Activated T-cell treated with anti-CD3 and anti-CD28 coated beads for 48 hours (primary cell): Measurements from ENCODE around the gene BIRC7.
"Not testable (repeated sequence)": the region's sequence is repeated elsewhere in the genome, so short reads cannot be mapped to it uniquely, and the experiment has no call there.

ENCODE experiments used
- DNase-seq: peaks from one replicate; pipeline ENCODE4 v3.0.0-alpha.2; 2020; ENCODE audit warnings: low read depth

BIRC7 gene

DNA sequence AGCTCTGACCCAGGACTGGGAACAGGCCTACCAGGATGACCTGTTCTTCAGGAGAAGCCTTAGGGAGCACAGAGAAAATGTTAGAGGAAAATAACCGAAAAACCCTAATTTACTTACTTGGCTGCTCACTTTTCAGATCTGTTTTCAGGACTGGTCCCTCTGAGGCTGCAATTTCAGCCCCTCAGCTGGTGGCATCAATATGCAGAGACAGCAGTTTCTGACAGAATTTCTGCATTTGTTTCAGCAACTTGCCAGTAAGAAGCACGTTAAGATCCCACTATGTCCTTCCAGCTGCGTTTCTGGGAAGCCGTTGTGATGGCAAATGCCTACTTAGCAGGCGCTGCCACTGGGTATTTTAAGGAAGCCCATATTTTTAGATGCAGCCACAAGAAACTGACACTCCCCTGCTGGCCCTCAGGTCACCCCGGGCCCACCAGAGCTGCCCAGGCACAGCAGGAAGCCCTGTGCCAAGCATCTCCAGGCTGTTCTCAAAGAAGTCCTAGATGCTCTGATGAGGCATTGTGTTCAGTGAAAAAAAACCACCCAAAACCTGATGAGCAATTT, 27.3 kb upstream of the BIRC7 start:
- DNase-seq: no peak

DNA sequence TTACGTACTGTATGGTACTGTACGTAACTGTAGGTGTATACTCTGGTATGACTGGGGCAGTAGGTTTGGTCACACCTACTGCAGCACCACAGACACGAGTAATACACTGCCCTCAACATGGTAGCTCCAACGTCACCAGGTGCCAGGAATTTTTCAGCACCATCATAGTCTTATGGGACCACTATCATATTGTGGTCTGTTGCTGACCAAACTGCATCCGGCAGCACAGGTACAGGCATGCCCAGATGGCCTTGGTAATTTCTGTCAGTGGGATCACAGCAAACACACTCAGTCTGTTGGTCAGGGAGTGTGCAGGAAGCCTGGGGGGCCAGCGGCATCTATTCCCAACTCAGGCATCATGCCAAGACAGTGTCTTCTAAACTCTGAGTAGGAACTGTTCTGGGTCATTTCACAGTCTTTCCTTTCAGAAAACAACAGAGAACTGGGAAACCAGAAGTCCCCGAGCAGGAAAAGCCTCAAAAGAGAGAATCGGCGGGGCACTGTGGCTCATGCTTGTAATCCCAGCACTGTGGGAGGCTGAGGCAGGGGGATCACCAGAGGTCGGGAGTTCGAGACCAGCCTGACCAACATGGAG, 25.6 kb upstream of the BIRC7 start:
- DNase-seq: no peak

GRCh38 chr20:63212393-63212730, 23.3 kb upstream of the BIRC7 start:
- DNase-seq: no peak

GRCh38 chr20:63212792-63213191, 22.9 kb upstream of the BIRC7 start:
- no peak for DNase-seq

DNA sequence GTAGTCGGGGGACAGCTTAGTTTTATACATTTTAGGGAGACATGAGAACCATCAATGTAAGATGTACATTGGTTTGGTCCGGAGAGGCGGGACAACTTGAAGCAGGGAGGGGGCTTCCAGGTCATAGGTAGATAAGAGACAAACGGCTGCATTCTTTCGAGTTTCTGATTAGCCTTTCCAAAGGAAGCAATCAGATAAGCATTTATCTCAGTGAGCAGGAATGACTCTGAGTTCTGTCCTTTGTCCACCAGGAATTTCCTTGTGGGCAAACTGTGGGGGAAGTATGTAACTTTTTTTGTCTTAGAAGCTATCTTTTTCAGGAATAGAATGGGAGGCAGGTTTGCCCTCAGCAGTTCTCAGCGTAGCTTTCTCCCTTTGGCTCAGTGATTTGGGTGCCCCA, 21.2 kb upstream of the BIRC7 start:
- no peak for DNase-seq

DNA sequence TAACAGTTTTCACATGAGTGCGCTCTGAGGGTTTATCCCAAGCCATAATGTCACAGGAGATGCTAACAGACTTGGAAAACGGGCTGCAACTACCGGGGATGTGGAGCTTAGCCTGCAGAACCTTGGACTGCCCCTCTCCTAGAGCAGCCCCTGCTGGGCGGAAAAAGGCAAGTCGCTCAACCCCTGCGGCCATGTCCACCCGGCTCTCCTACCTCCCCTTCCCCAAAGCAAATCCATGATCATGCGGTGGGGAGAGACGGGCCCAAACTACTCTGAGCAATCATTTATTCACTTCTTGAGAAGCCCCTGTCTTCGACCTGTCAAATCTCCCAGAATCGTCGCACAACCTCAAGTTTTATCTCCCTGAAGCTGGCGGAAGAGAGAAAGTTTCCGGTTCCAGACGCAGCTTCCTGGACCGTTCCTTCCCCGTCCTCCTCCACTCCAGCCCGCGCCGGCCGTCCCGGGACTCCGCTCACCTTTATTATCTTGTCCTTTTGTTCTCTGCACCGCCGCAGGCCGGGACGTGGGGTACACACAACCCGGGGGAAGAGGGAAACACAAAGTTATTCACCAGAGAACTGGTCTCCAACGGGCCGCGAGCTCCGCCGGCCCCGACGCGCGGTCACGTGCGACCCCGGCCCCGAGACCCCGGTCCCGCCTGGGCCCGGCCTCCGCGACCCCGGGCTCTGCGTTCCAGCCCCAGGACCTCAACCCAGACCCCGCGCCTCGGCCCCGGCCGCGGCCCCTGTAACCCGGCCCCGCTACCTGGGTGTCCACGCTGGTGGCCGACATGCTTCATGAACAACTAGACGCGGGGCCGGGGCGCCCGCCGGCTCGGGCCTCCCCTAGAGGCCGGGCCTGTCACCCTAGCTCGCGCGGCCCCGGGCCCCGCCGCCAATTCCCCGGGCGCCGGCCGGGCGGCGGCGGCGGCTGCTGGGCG, 20.3 kb upstream of the BIRC7 start:
- DNase-seq: peak; percentile 4

DNA sequence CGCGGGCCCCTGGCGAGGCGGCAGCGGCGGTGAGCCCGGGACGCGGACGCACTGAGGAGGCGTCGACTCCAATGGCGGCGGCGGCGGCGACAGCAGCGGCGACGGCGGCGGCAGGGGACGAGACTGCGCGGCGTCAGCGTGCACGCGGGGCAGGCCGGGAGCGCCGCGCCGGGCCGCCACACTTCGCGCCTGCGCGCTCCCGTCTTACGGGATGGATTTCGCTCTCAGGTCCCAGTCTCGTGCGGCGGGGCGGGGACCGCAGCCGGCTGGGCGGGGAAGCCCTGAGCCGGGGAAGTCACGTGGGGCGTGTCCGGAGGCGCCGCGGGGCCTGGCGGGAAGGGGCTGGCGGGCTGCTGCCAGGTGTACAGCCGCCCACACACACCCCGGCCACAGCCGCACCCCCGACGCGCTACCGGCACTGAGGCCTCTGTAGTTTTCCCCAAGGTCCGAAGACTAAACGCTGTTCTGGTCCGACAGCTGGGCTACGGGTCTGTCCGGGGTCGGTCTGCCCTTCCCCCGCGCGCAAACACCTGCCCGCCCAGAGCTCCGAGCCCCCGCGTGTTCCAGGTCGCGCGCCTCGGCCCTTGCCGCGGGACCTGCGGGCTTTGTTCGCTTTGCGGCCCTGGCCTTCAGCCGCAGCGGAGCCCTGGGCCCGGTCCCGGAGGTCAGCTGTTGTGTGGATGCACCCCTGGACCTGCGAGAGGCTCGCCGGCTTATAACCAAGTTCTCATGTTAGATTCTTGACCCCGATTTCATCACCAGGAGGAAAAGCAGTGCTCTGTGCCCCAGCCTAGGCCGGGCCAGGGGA, 19.5 kb upstream of the BIRC7 start, which contains the start of gene YTHDF1:
Gene YTHDF1, minus strand, starts transcription at position 91 of the 808 bp plus-strand sequence. CDS start 239 bp downstream, outside the sequence.
- DNase-seq: peak; percentile 97

- no peak for DNase-seq
These were observed 18.7 kb upstream of the BIRC7 start for GRCh38 chr20:63216849-63217471.

DNA sequence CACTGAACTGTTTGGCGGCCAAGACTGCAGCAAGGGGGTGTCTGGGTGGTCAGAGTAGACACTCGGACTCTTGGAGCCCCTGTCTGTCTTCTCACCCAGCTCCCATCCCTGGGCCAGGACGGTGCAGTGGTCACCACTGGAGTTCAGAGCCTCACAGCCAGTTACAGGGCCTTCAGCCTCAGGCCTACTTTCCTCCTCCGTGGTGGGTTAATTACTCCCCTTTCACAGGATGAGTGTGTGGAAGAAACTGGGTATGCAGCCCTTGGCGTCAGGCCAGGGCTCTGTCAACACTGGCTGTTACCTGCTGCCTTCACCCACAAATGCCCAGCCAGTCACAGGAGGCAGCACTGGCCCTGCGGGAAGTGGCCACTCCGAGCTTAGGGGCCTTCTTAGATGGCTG, 18.0 kb upstream of the BIRC7 start:
- no peak for DNase-seq

- DNase-seq: no peak
These were observed 16.8 kb upstream of the BIRC7 start for GRCh38 chr20:63218701-63219446.

GRCh38 chr20:63219447-63219821, 16.3 kb upstream of the BIRC7 start:
- no peak for DNase-seq

- DNase-seq: no peak
These were observed 15.7 kb upstream of the BIRC7 start for GRCh38 chr20:63219866-63220521.

DNA sequence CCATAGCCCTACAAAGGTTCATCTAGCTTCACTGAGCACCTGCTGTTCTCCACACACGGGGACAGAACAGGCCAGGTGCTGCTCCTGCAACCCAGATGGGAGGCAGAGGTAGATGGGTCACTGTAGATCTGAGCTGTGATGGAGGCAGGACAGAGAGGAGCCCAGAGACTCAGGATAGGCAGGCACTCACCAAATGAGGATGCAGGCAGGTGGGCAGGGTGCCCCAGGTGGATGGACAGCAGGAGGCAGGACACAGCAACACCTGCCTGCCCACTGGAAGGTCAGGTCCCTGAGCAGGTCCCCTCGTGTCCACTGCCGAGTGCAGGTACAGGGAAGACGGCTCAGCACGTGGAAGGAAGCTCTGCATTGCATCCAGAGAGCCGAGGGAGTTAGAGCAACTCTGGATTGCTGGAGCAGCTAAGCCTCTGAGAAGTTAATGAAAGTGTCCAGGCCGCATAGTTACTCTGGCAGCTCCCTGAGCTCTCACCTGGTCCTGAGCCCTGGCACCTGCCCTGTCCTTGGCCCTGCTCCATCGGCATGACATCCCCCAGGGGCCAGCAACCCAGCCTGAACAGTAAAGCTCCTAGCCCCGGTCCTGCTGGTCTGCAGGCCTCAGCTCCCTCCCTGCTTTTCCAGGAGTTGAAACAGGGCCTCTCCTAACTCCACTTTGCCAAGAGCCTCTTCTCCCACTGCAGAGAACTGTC, 14.9 kb upstream of the BIRC7 start:
- no peak for DNase-seq

- DNase-seq: not testable (repeated sequence)
These were observed 14.2 kb upstream of the BIRC7 start for GRCh38 chr20:63221400-63222053.

- no peak for DNase-seq
These were observed 13.2 kb upstream of the BIRC7 start for GRCh38 chr20:63222541-63222940.

- DNase-seq: no peak
These were observed 12.4 kb upstream of the BIRC7 start for GRCh38 chr20:63223121-63223825.

GRCh38 chr20:63223826-63224207, 11.9 kb upstream of the BIRC7 start:
- no peak for DNase-seq

DNA sequence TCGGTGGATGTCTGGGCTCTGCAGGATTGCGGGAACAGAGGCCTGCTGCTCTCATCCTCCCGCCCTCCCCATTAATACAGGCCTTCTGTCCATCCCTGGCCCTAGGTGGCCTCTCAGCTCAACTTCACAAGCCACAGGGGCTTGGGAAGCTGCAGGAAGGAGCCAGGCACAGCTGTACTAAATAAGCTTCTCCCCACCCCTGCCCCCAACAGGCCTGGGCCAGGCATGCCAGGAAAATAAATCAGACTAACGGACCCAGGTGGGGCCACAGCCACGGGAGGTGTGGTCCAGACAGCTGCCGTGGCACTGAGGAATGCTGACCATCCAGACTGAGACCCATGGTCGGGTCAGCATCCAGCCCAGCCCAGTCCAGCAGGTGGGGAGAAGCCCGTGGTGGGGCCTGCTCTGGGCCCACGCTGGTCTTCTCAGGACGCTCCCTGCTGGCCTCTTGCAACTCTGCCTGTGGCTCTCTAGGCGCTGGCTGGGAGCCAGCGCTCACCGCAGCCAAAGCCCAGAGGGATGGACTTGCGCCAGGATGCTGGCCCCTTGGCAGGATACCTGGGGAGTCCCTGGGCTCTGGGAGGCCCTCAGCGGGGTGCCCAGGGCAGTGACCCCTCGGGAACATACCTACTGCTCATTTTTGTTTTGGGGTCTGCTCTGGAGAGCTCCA, 11.2 kb upstream of the BIRC7 start:
- no peak for DNase-seq
